Measurements from ENCODE around the gene MAMDC2. TPM values are rescaled to one million over a fixed set of nuclear protein-coding genes. Genes with fewer than 3 reads are reported as not detected.

Gene MAMDC2
- total RNA-seq, 1 donor from 2014 or later, result not detected

DNA sequence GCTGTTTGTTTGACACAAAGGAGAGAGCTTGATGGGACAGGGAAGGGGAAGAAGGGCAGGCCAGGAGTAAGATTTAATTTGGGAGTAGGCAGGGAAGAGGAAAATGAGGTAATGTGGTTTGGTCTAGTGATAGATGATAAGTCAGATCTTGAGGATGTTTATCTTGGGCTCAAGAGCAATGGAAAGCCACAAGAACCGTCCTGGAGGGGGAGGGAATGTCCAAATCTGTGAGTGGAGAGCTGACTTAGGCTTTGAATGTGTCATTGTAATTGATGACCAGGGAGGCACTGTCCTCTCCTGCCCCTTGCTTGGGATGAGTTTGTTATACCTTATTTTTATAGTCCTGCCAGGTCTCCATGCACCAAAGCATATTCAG lies 37.5 kb downstream of the MAMDC2 start:
- no peaks in the 10 kb centered on the region for H3K36me3 Mint-ChIP-seq (ENCODE audit: low read depth)
- no peak overlapping the region for H3K27ac Mint-ChIP-seq
- peaks cover 5% of the 10 kb centered on the region for H3K4me1 Mint-ChIP-seq (ENCODE audit: low read depth)
- no peaks in the 10 kb centered on the region for H3K9me3 Mint-ChIP-seq
- intact Hi-C loops (cut with micrococcal nuclease), result no loop called here
- no peak for DNase-seq (ENCODE audit: low spot score)
- H3K4me3 Mint-ChIP-seq (ENCODE audit: low read depth), result no peak overlapping the region
- H3K27me3 Mint-ChIP-seq (ENCODE audit: low read depth), result peaks cover 8% of the 10 kb centered on the region

GRCh38 chr9:70083429-70083828 lies 39.8 kb downstream of the MAMDC2 start:
- Mint-ChIP-seq H3K4me1 (ENCODE audit: low read depth) (peaks cover 5% of the 10 kb centered on the region), H3K36me3 (ENCODE audit: low read depth) (no peaks in the 10 kb centered on the region), H3K4me3 (ENCODE audit: low read depth) (no peak overlapping the region), H3K27ac (no peak overlapping the region), H3K9me3 (no peaks in the 10 kb centered on the region), H3K27me3 (ENCODE audit: low read depth) (peaks cover 8% of the 10 kb centered on the region)
- no peak for DNase-seq (ENCODE audit: low spot score)
- intact Hi-C loops (cut with micrococcal nuclease), result no loop called here

GRCh38 chr9:70085241-70085640 lies 41.6 kb downstream of the MAMDC2 start:
- no peak overlapping the region for H3K4me3 Mint-ChIP-seq (ENCODE audit: low read depth)
- intact Hi-C loops (cut with micrococcal nuclease), result no loop called here
- H3K36me3 Mint-ChIP-seq (ENCODE audit: low read depth), result no peaks in the 10 kb centered on the region
- peaks cover 8% of the 10 kb centered on the region for H3K27me3 Mint-ChIP-seq (ENCODE audit: low read depth)
- H3K27ac Mint-ChIP-seq, result no peak overlapping the region
- no peak for DNase-seq (ENCODE audit: low spot score)
- peaks cover 5% of the 10 kb centered on the region for H3K4me1 Mint-ChIP-seq (ENCODE audit: low read depth)
- no peaks in the 10 kb centered on the region for H3K9me3 Mint-ChIP-seq

DNA sequence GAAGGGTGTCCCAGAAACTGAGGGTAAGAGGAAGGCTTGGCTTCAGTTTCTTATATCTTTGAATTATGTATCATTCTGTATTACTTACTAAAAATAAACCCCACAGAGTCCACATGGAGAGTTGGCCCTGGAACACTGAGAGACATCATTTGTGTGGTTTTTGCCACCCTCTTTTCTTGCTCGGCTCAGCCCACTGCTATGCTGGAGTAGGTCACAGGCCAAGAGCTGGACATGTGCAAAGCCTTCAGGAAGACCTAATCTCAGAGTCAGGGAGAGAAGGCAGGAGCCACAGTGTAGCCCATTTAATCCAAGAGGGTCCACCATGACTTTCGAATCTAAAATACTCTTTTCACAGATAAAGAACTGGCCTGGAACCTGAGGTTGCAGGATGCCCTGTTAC lies 47.5 kb downstream of the MAMDC2 start:
- no peaks in the 10 kb centered on the region for H3K4me1 Mint-ChIP-seq (ENCODE audit: low read depth)
- intact Hi-C loops (cut with micrococcal nuclease), result no loop called here
- no peak overlapping the region for H3K27ac Mint-ChIP-seq
- no peaks in the 10 kb centered on the region for H3K27me3 Mint-ChIP-seq (ENCODE audit: low read depth)
- H3K36me3 Mint-ChIP-seq (ENCODE audit: low read depth), result no peaks in the 10 kb centered on the region
- no peak for DNase-seq (ENCODE audit: low spot score)
- no peak overlapping the region for H3K4me3 Mint-ChIP-seq (ENCODE audit: low read depth)
- no peaks in the 10 kb centered on the region for H3K9me3 Mint-ChIP-seq

- Mint-ChIP-seq H3K27ac (no peak overlapping the region), H3K9me3 (no peaks in the 10 kb centered on the region), H3K36me3 (ENCODE audit: low read depth) (no peaks in the 10 kb centered on the region), H3K27me3 (ENCODE audit: low read depth) (no peaks in the 10 kb centered on the region), H3K4me1 (ENCODE audit: low read depth) (no peaks in the 10 kb centered on the region), H3K4me3 (ENCODE audit: low read depth) (no peak overlapping the region)
- intact Hi-C loops (cut with micrococcal nuclease), result no loop called here
- DNase-seq (ENCODE audit: low spot score), result no peak
These were observed 47.9 kb downstream of the MAMDC2 start for GRCh38 chr9:70091572-70091971.

- Mint-ChIP-seq H3K27ac (no peak overlapping the region), H3K4me1 (ENCODE audit: low read depth) (no peaks in the 10 kb centered on the region), H3K4me3 (ENCODE audit: low read depth) (no peak overlapping the region), H3K9me3 (no peaks in the 10 kb centered on the region), H3K36me3 (ENCODE audit: low read depth) (no peaks in the 10 kb centered on the region), H3K27me3 (ENCODE audit: low read depth) (peaks cover 3% of the 10 kb centered on the region)
- intact Hi-C loops (cut with micrococcal nuclease), result no loop called here
- no peak for DNase-seq (ENCODE audit: low spot score)
These were observed 48.5 kb downstream of the MAMDC2 start for GRCh38 chr9:70092190-70092589.

DNA sequence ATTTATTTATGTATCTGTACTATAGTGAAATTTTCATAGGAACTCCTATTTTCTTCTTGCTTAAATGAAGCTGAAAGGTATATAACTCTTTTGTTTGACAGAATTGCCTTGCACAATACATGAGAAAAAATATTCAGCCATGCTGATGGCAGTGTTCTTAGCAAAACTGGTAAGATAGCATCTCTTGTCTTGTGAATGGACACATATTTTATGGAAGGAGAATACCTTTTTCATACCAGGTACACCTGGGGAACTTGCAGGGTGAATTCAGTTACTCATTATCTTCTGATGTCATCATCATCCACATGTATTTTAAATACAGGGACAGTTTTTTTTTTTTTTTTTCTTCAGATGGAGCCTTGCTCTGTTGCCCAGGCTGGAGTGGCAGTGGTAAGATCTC lies 49.4 kb downstream of the MAMDC2 start:
- Mint-ChIP-seq H3K27ac (no peak overlapping the region), H3K9me3 (no peaks in the 10 kb centered on the region), H3K36me3 (ENCODE audit: low read depth) (no peaks in the 10 kb centered on the region), H3K4me3 (ENCODE audit: low read depth) (no peak overlapping the region), H3K27me3 (ENCODE audit: low read depth) (peaks cover 3% of the 10 kb centered on the region), H3K4me1 (ENCODE audit: low read depth) (no peaks in the 10 kb centered on the region)
- no peak for DNase-seq (ENCODE audit: low spot score)
- intact Hi-C loops (cut with micrococcal nuclease), result no loop called here

DNA sequence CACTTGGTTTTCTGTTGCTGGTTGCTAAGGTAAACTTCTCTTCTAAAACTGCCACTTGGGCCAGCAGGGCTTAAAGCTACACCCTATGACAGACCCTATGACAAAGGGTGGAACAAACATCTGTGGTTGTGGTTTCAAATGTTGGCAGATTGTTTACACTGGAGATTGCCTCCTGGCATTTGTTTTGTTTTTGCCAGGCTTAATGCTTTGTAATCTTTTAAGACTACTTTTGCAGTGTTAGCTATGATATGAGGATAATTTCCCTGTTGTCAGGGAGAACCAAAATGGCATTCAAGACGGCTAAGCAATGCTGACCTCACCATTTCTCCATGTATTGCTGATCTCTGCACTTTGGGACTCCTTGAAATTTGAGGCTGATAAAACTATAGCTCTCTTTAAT lies 50.3 kb downstream of the MAMDC2 start:
- intact Hi-C loops (cut with micrococcal nuclease), result no loop called here
- peaks cover 3% of the 10 kb centered on the region for H3K27me3 Mint-ChIP-seq (ENCODE audit: low read depth)
- no peaks in the 10 kb centered on the region for H3K9me3 Mint-ChIP-seq
- H3K4me3 Mint-ChIP-seq (ENCODE audit: low read depth), result no peak overlapping the region
- no peak overlapping the region for H3K27ac Mint-ChIP-seq
- DNase-seq (ENCODE audit: low spot score), result no peak
- H3K4me1 Mint-ChIP-seq (ENCODE audit: low read depth), result no peaks in the 10 kb centered on the region
- H3K36me3 Mint-ChIP-seq (ENCODE audit: low read depth), result no peaks in the 10 kb centered on the region

DNA sequence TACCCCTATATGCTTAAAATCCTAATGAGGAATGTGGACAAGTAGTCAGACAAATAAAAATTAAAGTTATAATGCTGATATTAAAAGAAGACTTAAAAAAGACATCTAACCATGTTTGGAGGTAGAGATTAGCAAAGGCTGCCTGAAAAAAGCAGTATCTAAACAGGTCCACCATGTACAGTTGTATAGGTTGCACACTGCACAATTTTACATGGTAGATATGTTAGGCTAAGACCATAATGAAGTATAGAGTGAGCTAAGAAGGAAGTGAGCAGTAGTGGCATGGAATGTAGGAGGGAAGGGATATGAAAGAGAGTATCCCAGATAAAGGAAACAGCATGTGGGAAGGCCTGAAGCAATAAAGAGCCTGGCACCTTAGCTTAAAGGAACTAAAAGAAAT lies 51.1 kb downstream of the MAMDC2 start:
- no peaks in the 10 kb centered on the region for H3K4me1 Mint-ChIP-seq (ENCODE audit: low read depth)
- no peak overlapping the region for H3K27ac Mint-ChIP-seq
- intact Hi-C loops (cut with micrococcal nuclease), result no loop called here
- H3K36me3 Mint-ChIP-seq (ENCODE audit: low read depth), result no peaks in the 10 kb centered on the region
- H3K27me3 Mint-ChIP-seq (ENCODE audit: low read depth), result peaks cover 3% of the 10 kb centered on the region
- no peak for DNase-seq (ENCODE audit: low spot score)
- H3K9me3 Mint-ChIP-seq, result no peaks in the 10 kb centered on the region
- no peak overlapping the region for H3K4me3 Mint-ChIP-seq (ENCODE audit: low read depth)

GRCh38 chr9:70097187-70097586 lies 53.5 kb downstream of the MAMDC2 start:
- no peak for DNase-seq (ENCODE audit: low spot score)
- intact Hi-C loops (cut with micrococcal nuclease), result no loop called here
- H3K27me3 Mint-ChIP-seq (ENCODE audit: low read depth), result peaks cover 3% of the 10 kb centered on the region
- no peak overlapping the region for H3K4me3 Mint-ChIP-seq (ENCODE audit: low read depth)
- H3K4me1 Mint-ChIP-seq (ENCODE audit: low read depth), result no peaks in the 10 kb centered on the region
- H3K27ac Mint-ChIP-seq, result no peak overlapping the region
- no peaks in the 10 kb centered on the region for H3K9me3 Mint-ChIP-seq
- H3K36me3 Mint-ChIP-seq (ENCODE audit: low read depth), result no peaks in the 10 kb centered on the region

GRCh38 chr9:70100362-70100761 lies 56.7 kb downstream of the MAMDC2 start:
- intact Hi-C loops (cut with micrococcal nuclease), result no loop called here
- no peak for DNase-seq (ENCODE audit: low spot score)
- Mint-ChIP-seq H3K36me3 (ENCODE audit: low read depth) (no peaks in the 10 kb centered on the region), H3K9me3 (no peaks in the 10 kb centered on the region), H3K27ac (no peak overlapping the region), H3K4me3 (ENCODE audit: low read depth) (no peak overlapping the region), H3K27me3 (ENCODE audit: low read depth) (peaks cover 3% of the 10 kb centered on the region), H3K4me1 (ENCODE audit: low read depth) (no peaks in the 10 kb centered on the region)

DNA sequence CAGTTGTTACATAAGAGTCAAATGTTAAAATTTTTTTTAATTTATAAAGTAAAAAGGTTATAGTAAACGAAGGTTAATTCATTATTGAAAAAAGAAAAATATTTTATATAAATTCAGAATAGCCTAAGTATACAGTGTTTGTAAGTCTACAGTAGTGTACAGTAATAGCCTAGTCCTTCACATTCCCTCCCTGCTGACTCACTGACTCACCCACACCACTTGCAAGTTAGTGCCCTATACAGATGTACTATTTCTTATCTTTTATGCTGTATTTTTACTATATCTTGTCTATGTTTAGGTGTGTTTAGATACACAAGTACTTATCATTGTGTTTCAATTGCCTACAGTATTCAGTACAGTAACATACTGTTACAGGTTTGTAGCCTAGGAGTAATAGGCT lies 57.6 kb downstream of the MAMDC2 start:
- H3K36me3 Mint-ChIP-seq (ENCODE audit: low read depth), result no peaks in the 10 kb centered on the region
- H3K4me1 Mint-ChIP-seq (ENCODE audit: low read depth), result no peaks in the 10 kb centered on the region
- peaks cover 3% of the 10 kb centered on the region for H3K27me3 Mint-ChIP-seq (ENCODE audit: low read depth)
- intact Hi-C loops (cut with micrococcal nuclease), result no loop called here
- H3K9me3 Mint-ChIP-seq, result no peaks in the 10 kb centered on the region
- no peak for DNase-seq (ENCODE audit: low spot score)
- H3K27ac Mint-ChIP-seq, result no peak overlapping the region
- no peak overlapping the region for H3K4me3 Mint-ChIP-seq (ENCODE audit: low read depth)

- intact Hi-C loops (cut with micrococcal nuclease), result no loop called here
- Mint-ChIP-seq H3K4me1 (ENCODE audit: low read depth) (no peaks in the 10 kb centered on the region), H3K27me3 (ENCODE audit: low read depth) (peaks cover 5% of the 10 kb centered on the region)
These were observed 61.5 kb downstream of the MAMDC2 start for GRCh38 chr9:70105147-70105546.

GRCh38 chr9:70106571-70106970 lies 62.9 kb downstream of the MAMDC2 start:
- H3K4me1 Mint-ChIP-seq (ENCODE audit: low read depth), result peaks cover 4% of the 10 kb centered on the region
- H3K9me3 Mint-ChIP-seq, result no peaks in the 10 kb centered on the region
- no peak for DNase-seq (ENCODE audit: low spot score)
- no peaks in the 10 kb centered on the region for H3K36me3 Mint-ChIP-seq (ENCODE audit: low read depth)
- H3K27ac Mint-ChIP-seq, result no peak overlapping the region
- intact Hi-C loops (cut with micrococcal nuclease), result no loop called here
- H3K27me3 Mint-ChIP-seq (ENCODE audit: low read depth), result peaks cover 6% of the 10 kb centered on the region
- H3K4me3 Mint-ChIP-seq (ENCODE audit: low read depth), result no peak overlapping the region

More at GRCh38 chr9:70105147-70105546, 61.5 kb downstream of the MAMDC2 start:
- Mint-ChIP-seq H3K27ac (no peak overlapping the region), H3K9me3 (no peaks in the 10 kb centered on the region), H3K4me3 (ENCODE audit: low read depth) (no peak overlapping the region), H3K36me3 (ENCODE audit: low read depth) (no peaks in the 10 kb centered on the region)
- no peak for DNase-seq (ENCODE audit: low spot score)
